GM23338 (cell line): Measurements from ENCODE around the gene FGGY. TPM values are rescaled to one million over a fixed set of nuclear protein-coding genes. Genes with fewer than 3 reads are reported as not detected.

Experiments used
- ATAC-seq: fragments of 200-7000 bp; cut with Tn5 transposase; 3 replicates; pipeline ENCODE4 v1.9.1; 2020
- DNase-seq: peaks from one replicate; pipeline ENCODE4 v3.0.0-alpha.2; 2015; ENCODE audit warnings: low spot score
- H2AFZ ChIP-seq: fragments of 200-600 bp; sonication (generic); 2 replicates; pipeline ENCODE4 v1.8.0; 2016; ENCODE audit warnings: antibody characterized with exemption, mild to moderate bottlenecking, moderate library complexity
- H3F3A ChIP-seq: fragments of 200-600 bp; sonication (generic); replicated peaks from 2 replicates; pipeline ENCODE4 v1.8.0; 2017; ENCODE audit warnings: antibody characterized with exemption, mixed run types, low read depth
- H3K27ac ChIP-seq: fragments of 200-600 bp; sonication (generic); 2 replicates; pipeline ENCODE4 v1.6.1; 2016; ENCODE audit warnings: low read depth
- H3K27me3 ChIP-seq: fragments of 200-600 bp; sonication (generic); 2 replicates; pipeline ENCODE4 v1.8.0; 2016; ENCODE audit warnings: mild to moderate bottlenecking, mixed run types, moderate library complexity; ENCODE audit not compliant: insufficient read depth
- H3K36me3 ChIP-seq: fragments of 200-600 bp; sonication (generic); 2 replicates; pipeline ENCODE4 v1.8.0; 2016; ENCODE audit warnings: mild to moderate bottlenecking; ENCODE audit not compliant: insufficient read depth
- H3K4me1 ChIP-seq: fragments of 200-600 bp; sonication (generic); 2 replicates; pipeline ENCODE4 v1.8.0; 2016; ENCODE audit warnings: mild to moderate bottlenecking, moderate library complexity; ENCODE audit not compliant: insufficient read depth
- H3K4me2 ChIP-seq: fragments of 200-600 bp; sonication (generic); 2 replicates; pipeline ENCODE4 v1.7.1; 2017; ENCODE audit warnings: mixed run types
- H3K4me3 ChIP-seq: fragments of 200-600 bp; sonication (generic); 2 replicates; pipeline ENCODE4 v1.6.1; 2016; ENCODE audit warnings: mixed run types
- H3K79me2 ChIP-seq: fragments of 200-600 bp; sonication (generic); replicated peaks from 2 replicates; pipeline ENCODE4 v1.8.0; 2017; ENCODE audit warnings: mild to moderate bottlenecking; ENCODE audit not compliant: insufficient read depth
- H3K9me2 ChIP-seq: fragments of 200-600 bp; sonication (generic); 2 replicates; pipeline ENCODE4 v1.8.0; 2017; ENCODE audit not compliant: insufficient read depth
- H4K20me1 ChIP-seq: fragments of 200-600 bp; sonication (generic); replicated peaks from 2 replicates; pipeline ENCODE4 v1.8.0; 2017; ENCODE audit warnings: mild to moderate bottlenecking; ENCODE audit not compliant: insufficient read depth
- H3K27ac Mint-ChIP-seq: 2 replicates; pipeline ENCODE4 v1.8.0; 2020; ENCODE audit warnings: inconsistent platforms, mild to moderate bottlenecking, moderate library complexity, mixed read lengths
- H3K27me3 Mint-ChIP-seq: 3 replicates; pipeline ENCODE4 v1.8.0; 2022; ENCODE audit warnings: low read depth, mild to moderate bottlenecking, moderate library complexity, mixed read lengths, inconsistent platforms; ENCODE audit not compliant: insufficient read depth, poor library complexity
- H3K36me3 Mint-ChIP-seq: 3 replicates; pipeline ENCODE4 v1.8.0; 2021; ENCODE audit warnings: low read depth, mild to moderate bottlenecking, inconsistent platforms, moderate library complexity, mixed read lengths
- H3K4me1 Mint-ChIP-seq: 3 replicates; pipeline ENCODE4 v1.8.0; 2020; ENCODE audit warnings: mild to moderate bottlenecking, inconsistent platforms, mixed read lengths
- H3K4me3 Mint-ChIP-seq: 3 replicates; pipeline ENCODE4 v1.8.0; 2021; ENCODE audit warnings: moderate library complexity, mild to moderate bottlenecking, inconsistent platforms, mixed read lengths
- H3K9me3 Mint-ChIP-seq: 3 replicates; pipeline ENCODE4 v1.8.0; 2020; ENCODE audit warnings: moderate library complexity, mild to moderate bottlenecking, inconsistent platforms, mixed read lengths
- CREB1 ChIP-seq: fragments of 250-450 bp; sonication (Bioruptor Pico); IDR thresholded peaks from 2 replicates; pipeline ENCODE4 v1.5.0; 2020; ENCODE audit warnings: low read depth, mild to moderate bottlenecking, moderate library complexity
- ETS1 ChIP-seq: IDR thresholded peaks from 2 replicates; pipeline ENCODE4 v1.6.1; 2016; ENCODE audit warnings: antibody characterized with exemption
- EZH2phosphoT487 ChIP-seq: fragments of 200-600 bp; sonication (generic); IDR thresholded peaks from one replicate; pipeline ENCODE4 v1.8.1; 2018; ENCODE audit warnings: antibody characterized with exemption; ENCODE audit not compliant: unreplicated experiment
- JUNB ChIP-seq: IDR thresholded peaks from one replicate; pipeline ENCODE4 v1.6.1; 2016; ENCODE audit warnings: antibody characterized with exemption; ENCODE audit not compliant: unreplicated experiment
- NANOG ChIP-seq: IDR thresholded peaks from 2 replicates; pipeline ENCODE4 v1.6.1; 2016; ENCODE audit warnings: antibody characterized with exemption, borderline replicate concordance
- POLR2AphosphoS5 ChIP-seq: IDR thresholded peaks from 2 replicates; pipeline ENCODE4 v1.6.1; 2016; ENCODE audit warnings: antibody characterized with exemption, low read depth
- REST ChIP-seq: IDR thresholded peaks from one replicate; pipeline ENCODE4 v1.6.1; 2018; ENCODE audit warnings: antibody characterized with exemption; ENCODE audit not compliant: unreplicated experiment
- STAT1 ChIP-seq: IDR thresholded peaks from one replicate; pipeline ENCODE4 v1.6.1; 2016; ENCODE audit warnings: antibody characterized with exemption; ENCODE audit not compliant: unreplicated experiment
- ZNF114 ChIP-seq: fragments of 250-450 bp; sonication (Bioruptor Pico); IDR thresholded peaks from 2 replicates; pipeline ENCODE4 v1.5.0; 2020; ENCODE audit warnings: mild to moderate bottlenecking, moderate library complexity
- ZNF331 ChIP-seq: fragments of 250-450 bp; sonication (Bioruptor Pico); IDR thresholded peaks from 2 replicates; pipeline ENCODE4 v1.5.0; 2020; ENCODE audit warnings: low read depth, mild to moderate bottlenecking, moderate library complexity
- polyA plus RNA-seq: library from polyadenylated mRNA; unstranded; fragments of >200 nt; fragmentation: Nextera tagmentation; extraction: Ambion mirVana; gene quantifications from 2 replicates; pipeline ENCODE4 v1.2.1, GENCODE V29; 2016
- total RNA-seq: library from RNA; depleted of rRNA; stranded (reverse); fragments of >200 nt; shearing (Covaris generic); gene quantifications from 2 replicates; pipeline ENCODE4 v1.2.3, GENCODE V29; 2014
- TF ChIP-seq, protein P1 (sequence below), 2 experiments: fragments of 200-600 bp in 1 of 2; sonication (generic) in 1 of 2; conservative IDR thresholded peaks; 2 replicates each; pipeline versions ENCODE4 v1.5.1 to v1.6.1; 2016 to 2017; ENCODE audit warnings: antibody characterized with exemption in 2 of 2, low read depth in 2 of 2, mild to moderate bottlenecking in 2 of 2, moderate library complexity in 1 of 2
- TF ChIP-seq, protein P2 (sequence below): fragments of 250-450 bp; sonication (Bioruptor Pico); IDR thresholded peaks from 2 replicates; pipeline ENCODE4 v1.5.0; 2020; ENCODE audit warnings: mild to moderate bottlenecking, moderate library complexity

Gene FGGY
- total and polyA plus RNA-seq, 2 experiments from 2014 or later, result 10.9 to 21.4 TPM

DNA sequence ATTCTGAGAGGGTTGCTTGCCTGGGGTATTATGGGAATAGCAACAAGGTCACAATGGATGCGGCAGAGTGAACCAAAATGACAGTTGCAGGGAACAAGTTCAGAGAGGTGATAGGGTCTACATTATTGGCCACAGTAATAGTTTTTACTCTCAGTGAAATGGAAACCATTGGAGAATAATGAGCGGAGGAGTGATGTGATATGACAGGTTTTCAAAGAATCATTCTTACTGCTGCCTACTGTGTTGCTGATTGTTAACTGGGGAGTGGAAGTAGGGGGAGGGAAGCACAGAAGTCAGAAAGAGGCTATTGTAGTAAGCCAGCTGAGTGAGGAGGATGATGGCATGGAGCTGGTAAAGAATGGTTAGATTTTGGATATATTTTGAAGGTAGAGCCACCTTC lies 322.7 kb downstream of the FGGY start (continued):
- TF ChIP-seq, protein P1, sequence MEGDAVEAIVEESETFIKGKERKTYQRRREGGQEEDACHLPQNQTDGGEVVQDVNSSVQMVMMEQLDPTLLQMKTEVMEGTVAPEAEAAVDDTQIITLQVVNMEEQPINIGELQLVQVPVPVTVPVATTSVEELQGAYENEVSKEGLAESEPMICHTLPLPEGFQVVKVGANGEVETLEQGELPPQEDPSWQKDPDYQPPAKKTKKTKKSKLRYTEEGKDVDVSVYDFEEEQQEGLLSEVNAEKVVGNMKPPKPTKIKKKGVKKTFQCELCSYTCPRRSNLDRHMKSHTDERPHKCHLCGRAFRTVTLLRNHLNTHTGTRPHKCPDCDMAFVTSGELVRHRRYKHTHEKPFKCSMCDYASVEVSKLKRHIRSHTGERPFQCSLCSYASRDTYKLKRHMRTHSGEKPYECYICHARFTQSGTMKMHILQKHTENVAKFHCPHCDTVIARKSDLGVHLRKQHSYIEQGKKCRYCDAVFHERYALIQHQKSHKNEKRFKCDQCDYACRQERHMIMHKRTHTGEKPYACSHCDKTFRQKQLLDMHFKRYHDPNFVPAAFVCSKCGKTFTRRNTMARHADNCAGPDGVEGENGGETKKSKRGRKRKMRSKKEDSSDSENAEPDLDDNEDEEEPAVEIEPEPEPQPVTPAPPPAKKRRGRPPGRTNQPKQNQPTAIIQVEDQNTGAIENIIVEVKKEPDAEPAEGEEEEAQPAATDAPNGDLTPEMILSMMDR (conservative IDR thresholded peaks at IDR 0.05; ENCODE audit: low read depth in 2 of 2), result no peak
- no peak for TF ChIP-seq REST
- TF ChIP-seq STAT1, result no peak
- TF ChIP-seq POLR2AphosphoS5, result no peak
- no peak for TF ChIP-seq EZH2phosphoT487
- no peak for TF ChIP-seq ZNF114 (CRISPR knock-in tag)
- TF ChIP-seq CREB1 (CRISPR knock-in tag), result no peak

- Histone ChIP-seq H3F3A (no peaks in the 10 kb centered on the region), H4K20me1 (no peaks in the 10 kb centered on the region), H3K9me2 (0 out of 2 replicates have a peak, but pooled peaks cover 7% of the 10 kb centered on the region), H3K4me1 (no peaks in the 10 kb centered on the region), H3K79me2 (no peaks in the 10 kb centered on the region), H3K4me2 (no peak overlapping the region), H3K4me3 (no peak overlapping the region), H2AFZ (no peak overlapping the region), H3K27me3 (no peaks in the 10 kb centered on the region), H3K27ac (no peak overlapping the region), H3K36me3 (no peaks in the 10 kb centered on the region)
- no peaks in the 10 kb centered on the region for H3K27me3 Mint-ChIP-seq
- DNase-seq (no peak), ATAC-seq (no peak)
- H3K27ac Mint-ChIP-seq, result no peak overlapping the region
- no peak overlapping the region for H3K4me3 Mint-ChIP-seq
- no peaks in the 10 kb centered on the region for H3K9me3 Mint-ChIP-seq
- H3K36me3 Mint-ChIP-seq, result no peaks in the 10 kb centered on the region
- no peaks in the 10 kb centered on the region for H3K4me1 Mint-ChIP-seq
- TF ChIP-seq ETS1, result no peak
- TF ChIP-seq ZNF331 (CRISPR knock-in tag), result no peak
- TF ChIP-seq, protein P2, sequence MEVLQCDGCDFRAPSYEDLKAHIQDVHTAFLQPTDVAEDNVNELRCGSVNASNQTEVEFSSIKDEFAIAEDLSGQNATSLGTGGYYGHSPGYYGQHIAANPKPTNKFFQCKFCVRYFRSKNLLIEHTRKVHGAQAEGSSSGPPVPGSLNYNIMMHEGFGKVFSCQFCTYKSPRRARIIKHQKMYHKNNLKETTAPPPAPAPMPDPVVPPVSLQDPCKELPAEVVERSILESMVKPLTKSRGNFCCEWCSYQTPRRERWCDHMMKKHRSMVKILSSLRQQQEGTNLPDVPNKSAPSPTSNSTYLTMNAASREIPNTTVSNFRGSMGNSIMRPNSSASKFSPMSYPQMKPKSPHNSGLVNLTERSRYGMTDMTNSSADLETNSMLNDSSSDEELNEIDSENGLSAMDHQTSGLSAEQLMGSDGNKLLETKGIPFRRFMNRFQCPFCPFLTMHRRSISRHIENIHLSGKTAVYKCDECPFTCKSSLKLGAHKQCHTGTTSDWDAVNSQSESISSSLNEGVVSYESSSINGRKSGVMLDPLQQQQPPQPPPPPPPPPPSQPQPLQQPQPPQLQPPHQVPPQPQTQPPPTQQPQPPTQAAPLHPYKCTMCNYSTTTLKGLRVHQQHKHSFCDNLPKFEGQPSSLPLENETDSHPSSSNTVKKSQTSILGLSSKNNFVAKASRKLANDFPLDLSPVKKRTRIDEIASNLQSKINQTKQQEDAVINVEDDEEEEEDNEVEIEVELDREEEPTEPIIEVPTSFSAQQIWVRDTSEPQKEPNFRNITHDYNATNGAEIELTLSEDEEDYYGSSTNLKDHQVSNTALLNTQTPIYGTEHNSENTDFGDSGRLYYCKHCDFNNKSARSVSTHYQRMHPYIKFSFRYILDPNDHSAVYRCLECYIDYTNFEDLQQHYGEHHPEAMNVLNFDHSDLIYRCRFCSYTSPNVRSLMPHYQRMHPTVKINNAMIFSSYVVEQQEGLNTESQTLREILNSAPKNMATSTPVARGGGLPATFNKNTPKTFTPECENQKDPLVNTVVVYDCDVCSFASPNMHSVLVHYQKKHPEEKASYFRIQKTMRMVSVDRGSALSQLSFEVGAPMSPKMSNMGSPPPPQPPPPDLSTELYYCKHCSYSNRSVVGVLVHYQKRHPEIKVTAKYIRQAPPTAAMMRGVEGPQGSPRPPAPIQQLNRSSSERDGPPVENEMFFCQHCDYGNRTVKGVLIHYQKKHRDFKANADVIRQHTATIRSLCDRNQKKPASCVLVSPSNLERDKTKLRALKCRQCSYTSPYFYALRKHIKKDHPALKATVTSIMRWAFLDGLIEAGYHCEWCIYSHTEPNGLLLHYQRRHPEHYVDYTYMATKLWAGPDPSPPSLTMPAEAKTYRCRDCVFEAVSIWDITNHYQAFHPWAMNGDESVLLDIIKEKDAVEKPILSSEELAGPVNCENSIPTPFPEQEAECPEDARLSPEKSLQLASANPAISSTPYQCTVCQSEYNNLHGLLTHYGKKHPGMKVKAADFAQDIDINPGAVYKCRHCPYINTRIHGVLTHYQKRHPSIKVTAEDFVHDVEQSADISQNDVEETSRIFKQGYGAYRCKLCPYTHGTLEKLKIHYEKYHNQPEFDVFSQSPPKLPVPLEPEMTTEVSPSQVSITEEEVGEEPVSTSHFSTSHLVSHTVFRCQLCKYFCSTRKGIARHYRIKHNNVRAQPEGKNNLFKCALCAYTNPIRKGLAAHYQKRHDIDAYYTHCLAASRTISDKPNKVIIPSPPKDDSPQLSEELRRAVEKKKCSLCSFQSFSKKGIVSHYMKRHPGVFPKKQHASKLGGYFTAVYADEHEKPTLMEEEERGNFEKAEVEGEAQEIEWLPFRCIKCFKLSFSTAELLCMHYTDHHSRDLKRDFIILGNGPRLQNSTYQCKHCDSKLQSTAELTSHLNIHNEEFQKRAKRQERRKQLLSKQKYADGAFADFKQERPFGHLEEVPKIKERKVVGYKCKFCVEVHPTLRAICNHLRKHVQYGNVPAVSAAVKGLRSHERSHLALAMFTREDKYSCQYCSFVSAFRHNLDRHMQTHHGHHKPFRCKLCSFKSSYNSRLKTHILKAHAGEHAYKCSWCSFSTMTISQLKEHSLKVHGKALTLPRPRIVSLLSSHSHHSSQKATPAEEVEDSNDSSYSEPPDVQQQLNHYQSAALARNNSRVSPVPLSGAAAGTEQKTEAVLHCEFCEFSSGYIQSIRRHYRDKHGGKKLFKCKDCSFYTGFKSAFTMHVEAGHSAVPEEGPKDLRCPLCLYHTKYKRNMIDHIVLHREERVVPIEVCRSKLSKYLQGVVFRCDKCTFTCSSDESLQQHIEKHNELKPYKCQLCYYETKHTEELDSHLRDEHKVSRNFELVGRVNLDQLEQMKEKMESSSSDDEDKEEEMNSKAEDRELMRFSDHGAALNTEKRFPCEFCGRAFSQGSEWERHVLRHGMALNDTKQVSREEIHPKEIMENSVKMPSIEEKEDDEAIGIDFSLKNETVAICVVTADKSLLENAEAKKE (CRISPR knock-in tag), result no peak
- TF ChIP-seq STAT1, result no peak
- no peak for TF ChIP-seq JUNB
- TF ChIP-seq NANOG, result no peak
- no peak for TF ChIP-seq EZH2phosphoT487
These were observed 328.5 kb downstream of the FGGY start for GRCh38 chr1:59625384-59625783.
